VCaP (cell line): ENCODE results near the gene PRKCE.

ENCODE experiments used
- H3K27ac ChIP-seq: fragments of 450-650 bp; 2 replicates; pipeline ENCODE4 v1.5.1; 2017
- CTCF ChIP-seq: fragments of 450-650 bp; conservative IDR thresholded peaks from 2 replicates; pipeline ENCODE4 v1.5.1; 2017; ENCODE audit warnings: mild to moderate bottlenecking, moderate library complexity

The PRKCE gene

GRCh38 chr2:45782436-45782835, 131.0 kb downstream of the PRKCE start:
- H3K27ac ChIP-seq: no peak overlapping the region
- no peak for TF ChIP-seq CTCF

GRCh38 chr2:45782986-45783385, 131.5 kb downstream of the PRKCE start:
- no peak for TF ChIP-seq CTCF
- no peak overlapping the region for H3K27ac ChIP-seq

GRCh38 chr2:45786030-45786835, 134.8 kb downstream of the PRKCE start:
- no peak for TF ChIP-seq CTCF

GRCh38 chr2:45786836-45787357, 135.4 kb downstream of the PRKCE start:
- no peak for TF ChIP-seq CTCF
- no peak overlapping the region for H3K27ac ChIP-seq

More at GRCh38 chr2:45786030-45786835, 134.8 kb downstream of the PRKCE start:
- H3K27ac ChIP-seq: no peak overlapping the region

- no peak overlapping the region for H3K27ac ChIP-seq
- no peak for TF ChIP-seq CTCF
Observed at GRCh38 chr2:45788401-45788800, 136.9 kb downstream of the PRKCE start.

- no peak for TF ChIP-seq CTCF
- H3K27ac ChIP-seq: no peak overlapping the region
Observed at GRCh38 chr2:45789317-45789716, 137.8 kb downstream of the PRKCE start.

- no peak for TF ChIP-seq CTCF
Observed at GRCh38 chr2:45789961-45790723, 138.7 kb downstream of the PRKCE start.

More at GRCh38 chr2:45789961-45790723, 138.7 kb downstream of the PRKCE start:
- H3K27ac ChIP-seq: no peak overlapping the region
